ENCODE results near the gene MIPOL1. TPM values are rescaled to one million over a fixed set of nuclear protein-coding genes. Genes with fewer than 3 reads are reported as not detected.

The MIPOL1 gene
- total RNA-seq, 1 donor from 2014 or later = 8.9 TPM

GRCh38 chr14:37417833-37418232, 220.1 kb downstream of the MIPOL1 start:
- no peaks in the 10 kb centered on the region for H3K9me3 ChIP-seq (replicated peaks)
- no peak overlapping the region for H3K27ac ChIP-seq (replicated peaks)
- no peaks in the 10 kb centered on the region for H3K27me3 ChIP-seq (ENCODE audit: low read depth)
- H3K4me3 ChIP-seq = no peak overlapping the region
- no peaks in the 10 kb centered on the region for H3K4me1 ChIP-seq
- H3K36me3 ChIP-seq = no peaks in the 10 kb centered on the region
- intact Hi-C loops (cut with micrococcal nuclease) = no loop called here
- DNase-seq = no peak
- TF ChIP-seq, protein P1, sequence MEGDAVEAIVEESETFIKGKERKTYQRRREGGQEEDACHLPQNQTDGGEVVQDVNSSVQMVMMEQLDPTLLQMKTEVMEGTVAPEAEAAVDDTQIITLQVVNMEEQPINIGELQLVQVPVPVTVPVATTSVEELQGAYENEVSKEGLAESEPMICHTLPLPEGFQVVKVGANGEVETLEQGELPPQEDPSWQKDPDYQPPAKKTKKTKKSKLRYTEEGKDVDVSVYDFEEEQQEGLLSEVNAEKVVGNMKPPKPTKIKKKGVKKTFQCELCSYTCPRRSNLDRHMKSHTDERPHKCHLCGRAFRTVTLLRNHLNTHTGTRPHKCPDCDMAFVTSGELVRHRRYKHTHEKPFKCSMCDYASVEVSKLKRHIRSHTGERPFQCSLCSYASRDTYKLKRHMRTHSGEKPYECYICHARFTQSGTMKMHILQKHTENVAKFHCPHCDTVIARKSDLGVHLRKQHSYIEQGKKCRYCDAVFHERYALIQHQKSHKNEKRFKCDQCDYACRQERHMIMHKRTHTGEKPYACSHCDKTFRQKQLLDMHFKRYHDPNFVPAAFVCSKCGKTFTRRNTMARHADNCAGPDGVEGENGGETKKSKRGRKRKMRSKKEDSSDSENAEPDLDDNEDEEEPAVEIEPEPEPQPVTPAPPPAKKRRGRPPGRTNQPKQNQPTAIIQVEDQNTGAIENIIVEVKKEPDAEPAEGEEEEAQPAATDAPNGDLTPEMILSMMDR (IDR thresholded peaks at IDR 0.05; ENCODE audit: borderline replicate concordance) = no peak

DNA sequence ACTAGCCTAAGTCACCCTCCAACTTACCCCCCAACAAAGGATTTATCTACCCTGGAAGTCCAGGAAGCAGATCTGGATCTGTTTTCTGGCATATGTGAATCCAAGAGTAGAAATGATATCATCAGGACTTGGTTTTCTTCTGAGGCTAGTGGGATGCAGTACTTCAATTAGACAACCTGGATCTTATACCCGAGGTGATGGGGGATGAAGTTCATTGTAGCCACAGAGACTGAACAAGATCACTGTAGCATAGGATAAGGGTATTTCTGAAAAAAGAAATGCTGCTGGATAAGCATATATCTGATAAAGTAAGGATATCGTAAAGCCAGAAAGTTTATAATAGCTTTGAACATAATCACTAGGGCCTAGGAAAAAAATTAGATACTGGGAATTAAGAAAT, 222.9 kb downstream of the MIPOL1 start:
- H3K9me3 ChIP-seq (replicated peaks) = no peaks in the 10 kb centered on the region
- DNase-seq = no peak
- no peaks in the 10 kb centered on the region for H3K27me3 ChIP-seq (ENCODE audit: low read depth)
- no peaks in the 10 kb centered on the region for H3K36me3 ChIP-seq
- TF ChIP-seq, protein P1 (IDR thresholded peaks at IDR 0.05; ENCODE audit: borderline replicate concordance) = no peak
- no peaks in the 10 kb centered on the region for H3K4me1 ChIP-seq
- intact Hi-C loops (cut with micrococcal nuclease) = no loop called here
- H3K4me3 ChIP-seq = no peak overlapping the region
- H3K27ac ChIP-seq (replicated peaks) = no peak overlapping the region

GRCh38 chr14:37422319-37422718, 224.6 kb downstream of the MIPOL1 start:
- intact Hi-C loops (cut with micrococcal nuclease) = no loop called here
- no peaks in the 10 kb centered on the region for H3K36me3 ChIP-seq
- no peaks in the 10 kb centered on the region for H3K9me3 ChIP-seq (replicated peaks)
- H3K4me3 ChIP-seq = no peak overlapping the region
- DNase-seq = no peak
- no peaks in the 10 kb centered on the region for H3K27me3 ChIP-seq (ENCODE audit: low read depth)
- H3K27ac ChIP-seq (replicated peaks) = no peak overlapping the region
- TF ChIP-seq, protein P1 (IDR thresholded peaks at IDR 0.05; ENCODE audit: borderline replicate concordance) = no peak
- H3K4me1 ChIP-seq = no peaks in the 10 kb centered on the region

DNA sequence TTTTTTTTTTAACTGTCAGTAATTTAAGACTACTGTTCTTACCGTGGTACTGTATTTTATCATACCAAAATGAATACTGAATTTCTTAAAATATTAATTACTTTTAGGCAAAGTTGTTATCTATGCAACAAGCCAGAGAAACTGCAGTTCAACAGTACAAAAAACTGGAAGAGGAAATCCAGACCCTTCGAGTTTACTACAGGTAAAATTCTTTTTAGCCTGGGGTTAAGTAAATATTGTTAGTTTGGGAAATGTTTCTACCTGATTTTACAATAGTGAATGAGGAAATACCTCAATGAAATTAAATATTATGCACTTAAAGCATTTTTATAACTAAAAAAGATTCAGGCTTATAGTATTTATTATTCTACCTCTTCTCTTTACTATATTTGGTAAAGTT, 225.0 kb downstream of the MIPOL1 start:
- H3K36me3 ChIP-seq = no peaks in the 10 kb centered on the region
- intact Hi-C loops (cut with micrococcal nuclease) = no loop called here
- no peaks in the 10 kb centered on the region for H3K4me1 ChIP-seq
- DNase-seq = no peak
- H3K4me3 ChIP-seq = no peak overlapping the region
- no peaks in the 10 kb centered on the region for H3K9me3 ChIP-seq (replicated peaks)
- no peaks in the 10 kb centered on the region for H3K27me3 ChIP-seq (ENCODE audit: low read depth)
- H3K27ac ChIP-seq (replicated peaks) = no peak overlapping the region
- TF ChIP-seq, protein P1 (IDR thresholded peaks at IDR 0.05; ENCODE audit: borderline replicate concordance) = no peak

DNA sequence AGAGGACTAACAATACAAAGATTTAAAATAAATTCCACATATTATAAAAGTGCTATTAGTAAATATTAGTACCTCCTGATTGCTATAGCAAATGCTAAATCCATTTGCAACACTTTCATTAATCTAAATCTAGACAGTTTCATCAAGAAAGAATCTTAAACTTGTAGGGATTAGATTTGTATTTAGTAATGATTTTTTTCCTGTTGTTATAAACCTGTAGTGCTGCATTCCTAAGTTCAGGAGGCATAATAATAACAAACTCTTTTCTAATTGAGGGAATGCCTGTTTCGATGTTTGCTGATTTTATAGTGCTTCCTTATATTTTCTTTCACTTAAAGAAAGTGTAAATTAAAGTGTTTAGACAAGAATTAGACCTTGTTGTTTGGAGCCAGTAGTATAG, 231.2 kb downstream of the MIPOL1 start:
- DNase-seq = no peak
- intact Hi-C loops (cut with micrococcal nuclease) = no loop called here

More for the DNA sequence above, 231.2 kb downstream of the MIPOL1 start:
- Histone ChIP-seq H3K27me3 (ENCODE audit: low read depth) (no peaks in the 10 kb centered on the region), H3K36me3 (no peaks in the 10 kb centered on the region), H3K4me3 (no peak overlapping the region), H3K27ac (replicated peaks) (no peak overlapping the region), H3K4me1 (no peaks in the 10 kb centered on the region), H3K9me3 (replicated peaks) (no peaks in the 10 kb centered on the region)
- TF ChIP-seq, protein P1 (IDR thresholded peaks at IDR 0.05; ENCODE audit: borderline replicate concordance) = no peak
